Adipose tissue (tissue), 3 donors: ENCODE measurements around the gene ESRP2. TPM values are rescaled to one million over a fixed set of nuclear protein-coding genes. Genes with fewer than 3 reads are reported as not detected.

Experiments used
- H3K27ac ChIP-seq: one replicate; pipeline ENCODE4 v1.5.1; 2013; ENCODE audit warnings: low read depth, low read length
- WGBS, 3 donors: extraction: QIAGEN DNeasy Blood & Tissue Kit; methylation state at CpG; one replicate each; pipeline ENCODE4 v1.1.7; 2013; 5-methylcytosine and 5-hydroxymethylcytosine counted together
- polyA plus RNA-seq, 3 donors: library from polyadenylated mRNA; stranded (reverse); fragments of 200-250 nt; gene quantifications; one replicate each; pipeline ENCODE4 v1.2.3, GENCODE V29; 2013
- donor health status: healthy with polysubstance abuse.
- donor health status: Bipolar disorder and iron deficiency.
- donor health status: healthy.

ESRP2 gene
- polyA plus RNA-seq, 3 donors = 3.0 to 23.4 (median 3.6) TPM

DNA sequence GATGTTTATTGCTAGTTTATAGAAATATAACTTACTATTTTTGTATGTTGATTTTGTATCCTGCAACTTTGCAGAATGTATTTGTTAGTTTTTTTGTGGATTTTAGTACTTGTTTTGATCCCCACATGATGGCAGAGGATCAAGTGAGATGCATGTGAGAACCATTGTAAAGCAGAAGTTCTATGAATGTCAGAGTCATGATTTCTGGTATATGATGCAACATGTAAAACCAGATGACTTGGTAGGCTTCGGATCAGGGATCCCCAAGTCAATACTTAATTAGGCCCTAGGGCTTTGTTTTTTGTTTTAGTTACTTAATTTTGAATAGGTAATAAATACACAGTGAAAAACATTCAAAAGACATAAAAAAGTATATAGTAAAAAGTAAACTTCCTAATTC lies 45.8 kb downstream of the ESRP2 start:
- H3K27ac ChIP-seq = no peak overlapping the region
- 49 to 76% (median 57%) methylated on average over 1 of the region's 1 CpG for WGBS, 3 donors

DNA sequence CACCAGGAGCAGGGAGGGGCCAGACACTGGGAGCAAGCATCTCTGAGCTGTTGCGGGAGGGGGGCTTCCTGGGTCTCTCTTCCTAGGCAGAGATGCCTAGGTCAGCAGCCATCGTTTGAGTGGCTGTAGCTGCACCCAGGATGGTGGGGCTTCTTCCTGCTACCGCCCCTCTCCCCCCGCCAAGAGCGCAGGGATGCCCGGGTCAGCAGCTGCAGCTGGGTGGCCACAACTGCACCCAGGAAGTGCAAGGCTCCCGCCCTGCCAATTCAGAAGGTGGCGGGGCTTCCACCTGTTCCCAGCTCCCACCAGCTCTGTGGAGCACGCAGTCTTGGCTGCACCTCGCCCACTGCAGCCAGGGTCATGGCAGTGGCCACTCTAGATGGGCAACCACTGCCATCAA lies 47.8 kb downstream of the ESRP2 start:
- H3K27ac ChIP-seq = no peak overlapping the region
- WGBS, 3 donors = 94 to 98% (median 96%) methylated on average over 10 of the region's 10 CpGs

DNA sequence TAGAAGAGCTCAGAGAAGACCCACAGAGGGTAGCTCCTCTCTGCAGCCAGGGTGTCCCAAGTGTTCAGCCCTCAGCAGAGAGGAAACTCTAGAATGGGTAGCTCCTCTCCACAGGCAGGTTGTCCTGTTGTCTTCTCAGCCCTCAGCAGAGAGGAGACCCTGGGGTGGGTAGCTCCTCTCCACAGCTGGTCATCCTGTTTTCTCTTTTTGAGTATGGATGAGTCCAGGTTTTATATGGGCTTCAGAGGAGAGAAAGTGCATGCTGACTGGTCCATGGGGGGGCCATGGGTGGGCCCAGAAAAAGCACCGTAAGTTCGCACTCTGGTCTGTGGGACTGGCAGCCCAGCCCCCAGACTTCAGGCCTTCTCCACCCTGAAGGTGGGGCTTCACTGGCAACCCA lies 48.4 kb downstream of the ESRP2 start:
- WGBS, 3 donors = 94 to 100% (median 97%) methylated on average over 2 of the region's 2 CpGs
- H3K27ac ChIP-seq = no peak overlapping the region

DNA sequence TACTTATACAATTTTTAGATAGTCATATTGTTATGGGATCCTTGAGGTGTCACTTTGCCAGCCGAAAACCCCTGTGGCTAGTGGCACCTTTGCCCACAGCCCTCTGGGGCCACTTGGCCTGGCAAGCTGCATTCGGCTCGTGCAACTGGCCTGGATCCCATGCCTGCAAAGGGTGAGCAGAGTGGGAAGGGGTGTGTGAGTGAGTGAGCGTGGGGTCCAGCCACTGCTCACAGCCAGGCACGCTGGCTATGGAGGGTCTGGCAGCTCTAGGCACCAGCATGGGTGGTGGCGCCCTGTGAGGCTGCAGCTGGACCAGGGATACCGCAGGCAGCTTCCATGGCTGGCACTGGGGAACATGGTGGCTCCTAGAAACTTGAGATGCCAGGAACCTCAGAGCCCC lies 49.0 kb downstream of the ESRP2 start:
- 91 to 99% (median 95%) methylated on average over 7 of the region's 7 CpGs for WGBS, 3 donors
- no peak overlapping the region for H3K27ac ChIP-seq

DNA sequence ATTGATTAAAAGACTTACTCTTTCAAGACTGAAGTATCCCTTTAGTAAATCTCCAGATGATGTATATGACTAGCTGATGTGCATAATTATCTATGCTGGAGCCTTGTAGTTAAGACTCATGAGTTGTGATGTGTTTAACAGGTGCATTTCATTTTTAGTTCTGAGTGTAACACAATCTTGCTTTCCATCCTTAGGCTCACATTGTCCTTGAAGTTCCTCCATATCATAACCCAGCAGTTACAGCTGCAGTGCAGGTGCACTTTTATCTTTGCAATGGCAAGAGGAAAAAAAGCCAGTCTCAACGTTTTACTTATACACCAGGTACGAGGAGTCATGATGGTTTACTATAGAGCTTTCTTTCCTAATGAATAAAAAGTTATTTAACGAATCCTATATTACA lies 52.9 kb downstream of the ESRP2 start:
- WGBS, 3 donors = 57 to 87% (median 84%) methylated on average over 3 of the region's 3 CpGs

DNA sequence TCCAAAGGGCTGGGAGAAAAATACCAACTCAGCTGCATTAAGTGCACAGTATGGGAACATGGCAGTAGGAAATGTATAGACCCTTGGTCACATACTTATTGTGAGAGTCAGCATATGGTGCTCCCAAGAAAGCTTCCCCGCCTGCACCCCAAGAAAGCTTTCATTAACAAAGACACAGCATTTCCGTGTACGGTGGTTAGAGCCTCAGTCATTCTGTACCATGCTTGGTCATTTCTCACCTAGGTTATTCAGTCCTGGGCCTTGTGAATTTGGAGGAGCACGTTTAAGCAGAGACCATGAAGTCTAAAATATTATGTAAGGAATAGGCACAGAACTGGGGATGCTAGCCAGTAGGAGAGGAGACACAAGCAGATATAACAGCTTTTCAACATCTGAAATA lies 56.1 kb downstream of the ESRP2 start:
- H3K27ac ChIP-seq = no peak overlapping the region
- 92 to 94% (median 92%) methylated on average over 4 of the region's 4 CpGs for WGBS, 3 donors

More for the DNA sequence above, 52.9 kb downstream of the ESRP2 start:
- no peak overlapping the region for H3K27ac ChIP-seq

DNA sequence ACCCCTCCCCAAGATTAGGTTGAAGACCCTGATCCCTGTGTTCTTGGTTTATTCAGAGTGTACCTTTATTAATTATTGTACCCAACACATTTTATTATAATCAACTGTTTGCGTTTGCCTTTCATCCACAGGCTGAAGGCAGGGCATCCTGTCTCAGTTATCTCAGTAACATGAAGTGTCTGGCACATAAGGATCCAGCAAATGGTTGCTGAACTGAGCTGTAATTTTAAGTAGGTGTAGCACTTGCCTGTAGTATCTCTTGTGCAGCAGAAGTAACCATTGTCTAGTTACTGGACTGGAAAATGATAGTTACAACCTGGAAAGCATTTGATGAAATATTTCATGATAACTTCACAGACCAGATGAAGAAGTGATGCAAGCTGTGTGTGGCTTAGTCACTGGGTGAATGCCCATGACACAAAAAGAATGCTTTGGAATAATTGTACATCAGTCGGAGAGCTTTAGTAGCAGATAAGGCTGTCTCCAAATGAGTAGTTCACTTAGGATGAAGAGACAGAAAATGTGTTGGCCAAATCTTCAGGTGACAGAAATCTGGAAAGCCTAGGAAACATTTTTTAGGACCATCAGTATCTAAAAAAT lies 56.6 kb downstream of the ESRP2 start:
- H3K27ac ChIP-seq = no peak overlapping the region
- 86 to 88% (median 87%) methylated on average over 2 of the region's 2 CpGs for WGBS, 3 donors

Other genes with a start within 250 kb of the ESRP2 start
- 1 to 10 TPM in 2 of 3 donors, under 1 TPM in 1; 0.76 to 4.2 (median 3.2) TPM for gene DPEP2, start 236.6 kb downstream of the ESRP2 start, polyA plus RNA-seq
- gene DPEP2NB, start 220.2 kb downstream of the ESRP2 start, polyA plus RNA-seq = not detected
- gene DDX28, start 212.9 kb downstream of the ESRP2 start, polyA plus RNA-seq = 10 to 100 TPM in 1 of 3 donors, 1 to 10 TPM in 2; 4.8 to 15.5 (median 5.5) TPM
- 1 to 10 TPM; 3.5 to 9.0 (median 8.8) TPM for gene DUS2, start 212.8 kb downstream of the ESRP2 start, polyA plus RNA-seq
- gene NFATC3, start 150.8 kb downstream of the ESRP2 start, polyA plus RNA-seq = 10 to 100 TPM in 2 of 3 donors, 1 to 10 TPM in 1; 5.9 to 12.5 (median 11.2) TPM
- gene PLA2G15, start 9.2 kb upstream of the ESRP2 start, polyA plus RNA-seq = 10 to 100 TPM in 1 of 3 donors, 1 to 10 TPM in 2; 7.1 to 16.2 (median 8.4) TPM
- gene SLC7A6, start 28.4 kb upstream of the ESRP2 start, polyA plus RNA-seq = 100 to 1,000 TPM in 1 of 3 donors, 10 to 100 TPM in 2; 17.7 to 136 (median 21.7) TPM
- gene SLC7A6OS, start 74.8 kb upstream of the ESRP2 start, polyA plus RNA-seq = 1 to 10 TPM; 4.7 to 9.2 (median 5.0) TPM
- gene PRMT7, start 74.9 kb upstream of the ESRP2 start, polyA plus RNA-seq = 10 to 100 TPM; 25.3 to 58.0 (median 30.6) TPM
- 1 to 10 TPM in 2 of 3 donors, under 1 TPM in 1; 0.45 to 1.9 (median 1.6) TPM for gene SMPD3, start 212.4 kb upstream of the ESRP2 start, polyA plus RNA-seq